ENCODE data around the gene ARIH1.
"Not testable (repeated sequence)": the region's sequence is repeated elsewhere in the genome, so short reads cannot be mapped to it uniquely, and the experiment has no call there.

Gene ARIH1

DNA sequence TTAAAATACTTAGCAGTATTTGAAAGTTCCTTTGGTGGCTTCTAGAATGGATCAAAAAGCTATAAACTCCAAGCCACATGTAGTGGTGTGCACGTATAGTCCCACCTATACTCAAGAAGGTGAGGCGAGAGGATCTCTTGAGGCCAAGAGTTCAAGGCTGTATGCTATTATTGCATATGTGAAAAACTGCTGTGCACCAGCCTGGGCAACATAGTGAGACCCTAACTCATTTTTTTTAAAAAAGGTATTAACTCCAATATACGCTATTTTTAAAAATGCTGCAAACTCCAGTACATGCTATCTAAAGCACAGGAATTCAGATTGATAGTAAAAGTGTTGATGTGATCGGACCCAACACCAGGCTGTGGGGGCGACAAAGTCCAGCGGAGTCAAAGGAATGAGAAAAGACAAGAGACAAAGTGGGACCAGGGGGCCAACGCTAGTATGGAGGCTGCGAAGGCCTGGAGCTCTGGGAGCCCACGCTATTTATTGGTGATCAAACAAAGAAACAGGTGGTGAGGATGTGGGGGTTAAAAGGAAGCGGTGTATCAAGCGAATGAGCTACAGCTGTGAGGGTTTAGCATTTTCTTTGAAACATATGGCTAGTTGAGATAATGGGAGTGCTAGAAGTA, 66.6 kb downstream of the ARIH1 start:
- DNase-seq, result no peak

DNA sequence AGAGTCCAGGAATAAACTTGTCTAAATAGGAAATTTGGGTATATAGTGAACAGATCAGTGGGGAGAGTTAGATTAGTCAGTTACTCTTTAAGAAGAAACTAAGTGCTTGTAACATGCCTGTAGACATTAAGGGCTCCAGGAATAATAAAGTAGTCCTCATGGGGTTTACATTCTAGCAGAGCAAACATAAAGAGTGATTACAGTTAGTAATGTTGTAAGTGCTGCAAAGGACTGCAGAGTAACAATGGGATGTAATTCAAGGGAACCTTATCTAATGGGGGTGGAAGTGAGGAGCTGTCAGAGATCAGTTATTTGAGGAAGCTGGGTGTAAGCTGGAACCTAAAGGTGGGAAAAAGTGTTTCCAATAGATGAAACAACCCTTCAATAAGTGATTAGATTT, 67.5 kb downstream of the ARIH1 start:
- DNase-seq, result no peak

DNA sequence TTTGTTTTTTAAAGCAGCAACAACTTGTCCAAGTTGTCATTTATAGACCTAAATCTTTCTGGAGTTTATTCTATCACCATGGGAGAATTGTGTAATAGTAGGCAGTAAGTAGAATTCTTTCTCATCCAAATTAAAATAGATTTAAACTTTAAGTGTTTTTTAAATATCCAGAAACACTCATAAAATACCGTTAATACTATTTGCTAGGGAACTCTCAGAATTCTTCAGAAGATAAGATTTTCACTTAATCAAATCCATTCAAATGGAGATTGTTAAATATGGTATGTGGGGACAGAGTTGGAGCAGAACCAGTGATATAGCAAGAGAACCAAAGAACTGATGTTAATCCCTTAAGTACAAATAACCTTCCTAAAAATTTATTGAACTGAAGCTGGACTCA, 71.0 kb downstream of the ARIH1 start:
- DNase-seq, result no peak

DNA sequence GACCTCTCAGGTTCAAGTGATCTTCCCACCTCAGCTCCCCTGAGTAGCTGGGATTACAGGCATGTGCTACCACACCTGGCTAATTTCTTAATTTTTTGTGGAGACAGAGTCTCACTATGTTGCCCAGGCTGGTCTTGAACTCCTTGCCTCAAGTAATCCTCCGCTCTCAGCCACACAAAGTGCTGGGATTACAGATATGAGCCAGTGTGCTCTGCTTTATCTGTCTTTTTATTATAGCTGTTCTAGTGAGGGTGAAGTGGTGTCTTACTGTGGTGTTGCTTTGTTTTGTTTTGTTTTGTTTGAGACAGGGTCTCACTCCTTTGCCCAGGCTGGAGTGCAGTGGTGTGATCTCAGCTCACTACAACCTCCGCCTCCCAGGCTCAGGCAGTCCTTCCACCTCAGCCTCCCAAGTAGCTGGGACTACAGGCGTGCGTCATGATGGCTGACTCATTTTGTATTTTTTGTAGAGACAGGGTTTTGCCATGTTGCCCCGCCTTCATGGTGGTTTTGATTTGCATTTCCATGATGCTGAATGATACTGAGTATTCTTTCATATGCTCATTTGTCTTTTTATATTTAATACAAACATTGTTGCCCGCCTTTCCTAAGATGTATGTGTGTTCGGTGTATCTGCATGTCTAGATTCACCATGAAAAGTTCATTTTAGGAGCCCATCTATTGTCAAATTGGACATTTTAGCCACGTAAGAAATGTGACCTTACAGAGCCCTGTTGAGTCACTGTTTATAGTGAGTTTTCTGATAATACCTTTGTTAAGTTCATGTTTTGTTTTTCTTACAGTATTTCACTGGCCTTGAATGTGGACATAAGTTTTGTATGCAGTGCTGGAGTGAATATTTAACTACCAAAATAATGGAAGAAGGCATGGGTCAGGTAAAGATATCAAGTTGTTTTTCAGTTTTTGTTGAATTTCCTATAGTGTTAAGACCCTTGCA, 80.6 kb downstream of the ARIH1 start:
- no peak for DNase-seq

DNA sequence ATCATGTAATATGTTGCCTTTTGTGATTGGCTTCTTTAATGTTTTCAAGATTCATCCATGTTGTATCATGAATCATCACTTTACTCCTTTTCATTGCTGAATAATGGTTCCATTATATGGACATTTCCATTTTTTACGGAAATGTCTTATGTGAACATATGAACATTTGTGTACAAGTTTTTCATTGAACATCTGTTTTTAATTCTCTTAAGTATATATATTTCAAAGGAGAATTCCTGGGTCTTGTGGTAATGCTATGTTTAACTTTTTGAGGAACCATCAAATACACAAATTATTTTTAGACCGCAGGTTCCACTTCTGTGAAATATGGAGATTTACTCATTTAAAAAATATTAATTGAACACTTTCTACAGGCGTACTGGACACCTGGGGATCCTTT, 85.7 kb downstream of the ARIH1 start:
- DNase-seq, result no peak

DNA sequence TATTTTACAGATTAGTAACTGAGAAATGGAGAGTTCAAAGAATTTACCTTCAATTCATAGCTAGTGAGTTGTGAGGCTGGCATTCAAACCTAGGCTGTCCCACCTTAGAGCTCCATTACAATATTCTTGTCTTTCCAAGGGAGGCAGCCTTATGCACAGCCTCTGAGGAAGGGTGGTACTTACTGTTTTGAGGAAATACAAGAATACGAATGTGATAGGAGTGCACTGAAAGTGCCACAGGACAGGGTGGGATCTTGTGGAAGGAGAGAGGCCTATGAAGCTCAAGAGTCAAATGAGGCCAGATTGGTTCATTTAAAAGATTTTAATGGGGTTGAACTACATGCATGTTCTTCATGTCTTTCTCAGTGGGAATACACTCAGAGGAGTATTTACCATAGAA, 86.3 kb downstream of the ARIH1 start:
- DNase-seq, result no peak

DNA sequence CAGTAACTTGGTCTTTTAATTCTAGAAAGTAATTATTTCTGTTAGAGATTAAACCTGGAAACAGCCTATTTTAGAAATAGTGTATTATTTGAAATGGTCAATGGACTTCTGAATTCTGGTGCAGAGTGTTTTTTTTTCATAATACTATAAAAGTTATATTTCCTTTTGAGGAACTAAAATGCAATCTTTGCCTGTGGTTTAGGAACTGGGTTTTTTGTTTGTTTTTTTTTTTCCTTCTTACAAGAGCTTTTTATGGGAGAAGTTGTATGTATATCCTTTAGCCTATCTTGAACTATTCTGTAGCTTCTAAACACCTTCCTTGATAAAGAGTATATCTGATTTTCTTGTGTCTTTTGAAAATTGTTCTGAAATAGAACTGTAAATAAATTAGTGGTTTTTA, 88.3 kb downstream of the ARIH1 start:
- no peak for DNase-seq

DNA sequence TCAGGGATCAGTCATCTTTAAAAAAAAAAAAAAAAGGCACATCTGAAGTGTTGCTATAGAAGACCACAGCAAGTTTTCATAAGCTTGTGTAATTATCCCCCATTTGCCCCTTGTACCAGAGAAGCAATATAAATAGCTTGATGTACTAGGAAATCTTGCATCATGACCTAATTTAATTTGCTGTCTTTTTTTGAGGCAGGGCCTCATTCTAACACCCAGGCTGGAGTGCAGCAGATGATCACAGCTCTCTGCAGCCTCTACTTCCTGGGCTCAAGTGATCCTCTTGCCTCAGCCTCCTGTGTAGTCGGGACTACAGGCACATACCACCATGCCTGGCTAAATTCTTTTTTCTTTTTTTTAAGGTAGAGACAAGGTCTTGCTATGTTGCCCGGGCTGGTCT, 88.7 kb downstream of the ARIH1 start:
- DNase-seq, result no peak

DNA sequence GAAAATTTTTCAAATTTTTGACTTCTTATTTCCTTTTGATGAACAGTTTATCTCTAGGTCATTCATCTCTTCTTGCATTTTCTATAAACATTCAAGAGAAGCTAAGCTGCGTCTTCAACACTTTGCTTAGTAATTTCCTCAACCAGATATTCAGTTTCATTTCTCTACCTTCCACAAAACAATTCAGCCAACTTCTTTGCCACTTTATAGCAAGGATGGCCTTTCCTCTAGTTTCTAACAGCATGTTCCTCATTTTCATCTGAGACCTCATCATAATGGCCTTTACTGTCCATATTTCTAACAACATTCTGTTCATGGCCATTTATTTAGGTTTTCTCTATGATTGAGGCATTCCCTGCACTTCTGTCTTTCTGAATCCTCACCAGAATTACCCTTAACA, 90.0 kb downstream of the ARIH1 start:
- DNase-seq, result no peak

DNA sequence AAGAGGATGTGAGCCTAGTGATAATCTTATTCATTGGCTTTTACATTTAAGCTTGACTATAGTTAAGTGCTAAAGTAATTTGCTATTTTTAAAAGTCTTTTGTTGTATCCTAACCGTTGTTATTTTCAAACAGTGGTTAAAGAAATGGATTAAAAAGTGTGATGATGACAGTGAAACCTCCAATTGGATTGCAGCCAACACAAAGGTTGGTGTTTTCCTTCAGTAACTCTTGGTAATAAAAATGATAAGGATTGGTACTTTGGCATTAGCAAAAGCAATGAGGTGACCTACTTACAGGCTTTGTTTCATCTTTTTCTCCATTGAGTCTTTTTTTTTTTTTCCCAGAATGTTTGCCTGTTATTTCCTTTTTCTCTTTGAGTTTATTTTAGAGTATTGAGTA, 92.8 kb downstream of the ARIH1 start:
- no peak for DNase-seq

DNA sequence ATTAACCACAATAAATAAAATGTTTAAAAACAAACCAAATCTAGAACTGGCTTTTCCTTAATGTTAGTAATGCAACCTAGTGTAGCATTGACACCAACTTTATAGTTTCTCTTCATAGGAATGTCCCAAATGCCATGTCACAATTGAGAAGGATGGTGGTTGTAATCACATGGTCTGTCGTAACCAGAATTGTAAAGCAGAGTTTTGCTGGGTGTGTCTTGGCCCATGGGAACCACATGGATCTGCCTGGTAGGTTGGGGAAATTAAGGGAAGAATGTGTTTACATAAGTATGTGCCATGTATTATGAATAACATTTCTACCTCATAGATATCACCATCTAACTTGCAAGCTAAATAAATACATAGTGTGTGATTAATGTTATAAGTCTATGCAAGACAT, 95.9 kb downstream of the ARIH1 start:
- no peak for DNase-seq

DNA sequence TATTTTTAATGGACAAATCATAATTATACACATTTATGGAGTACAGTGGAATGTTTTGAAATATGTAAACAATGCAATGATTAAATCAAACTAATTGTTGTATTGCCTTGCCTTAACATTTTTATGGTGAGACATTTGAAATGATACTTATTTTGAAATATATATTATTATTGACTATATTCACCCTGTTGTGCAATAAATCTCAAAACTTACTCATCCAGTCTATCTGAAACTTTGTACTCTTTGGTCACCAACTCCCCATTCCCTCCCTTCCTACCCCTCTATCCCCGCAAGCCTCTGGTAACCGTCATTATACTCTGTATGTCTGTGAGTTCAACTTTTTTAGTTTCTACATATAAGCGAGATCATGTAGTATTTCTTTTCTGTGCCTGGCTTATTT, 105.7 kb downstream of the ARIH1 start:
- DNase-seq, result no peak

DNA sequence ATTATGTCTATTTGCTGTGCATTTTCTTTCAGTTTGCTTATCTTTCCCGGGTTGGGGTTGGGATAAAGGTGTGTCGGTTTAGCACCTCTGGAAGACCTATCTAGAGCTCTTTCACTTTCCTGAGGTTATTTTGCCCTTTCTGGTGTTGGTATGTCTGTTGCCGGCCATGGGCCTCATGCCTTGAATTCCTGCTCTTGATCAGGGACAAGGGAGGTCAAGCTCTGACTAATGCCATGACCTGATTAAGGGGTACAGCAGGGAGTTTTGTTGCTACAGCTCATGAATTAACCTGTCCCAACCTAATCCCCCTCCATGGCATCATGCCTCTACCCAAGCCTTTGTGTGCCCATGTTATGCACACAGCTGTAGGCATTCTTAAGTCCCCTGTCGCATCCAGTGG, 109.9 kb downstream of the ARIH1 start:
- no peak for DNase-seq

DNA sequence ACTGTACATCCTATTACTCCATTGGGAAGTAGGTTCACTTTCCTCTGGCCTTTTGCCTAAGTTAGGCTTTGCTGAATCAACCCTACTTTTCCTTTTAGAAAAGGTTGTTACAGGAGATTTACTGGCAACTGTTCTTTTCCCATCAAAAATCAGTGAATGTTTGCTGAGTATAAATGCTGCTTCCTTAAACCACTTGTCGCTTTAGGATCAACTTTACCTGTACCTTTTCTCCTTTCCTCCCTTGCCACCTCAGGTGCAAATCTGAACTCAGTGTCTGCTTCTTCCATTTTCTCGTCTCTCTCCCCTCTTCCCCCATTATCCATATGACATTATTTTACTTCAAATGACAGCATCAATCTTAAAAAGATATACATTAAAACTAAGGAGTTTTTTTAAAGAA, 110.9 kb downstream of the ARIH1 start:
- no peak for DNase-seq

DNA sequence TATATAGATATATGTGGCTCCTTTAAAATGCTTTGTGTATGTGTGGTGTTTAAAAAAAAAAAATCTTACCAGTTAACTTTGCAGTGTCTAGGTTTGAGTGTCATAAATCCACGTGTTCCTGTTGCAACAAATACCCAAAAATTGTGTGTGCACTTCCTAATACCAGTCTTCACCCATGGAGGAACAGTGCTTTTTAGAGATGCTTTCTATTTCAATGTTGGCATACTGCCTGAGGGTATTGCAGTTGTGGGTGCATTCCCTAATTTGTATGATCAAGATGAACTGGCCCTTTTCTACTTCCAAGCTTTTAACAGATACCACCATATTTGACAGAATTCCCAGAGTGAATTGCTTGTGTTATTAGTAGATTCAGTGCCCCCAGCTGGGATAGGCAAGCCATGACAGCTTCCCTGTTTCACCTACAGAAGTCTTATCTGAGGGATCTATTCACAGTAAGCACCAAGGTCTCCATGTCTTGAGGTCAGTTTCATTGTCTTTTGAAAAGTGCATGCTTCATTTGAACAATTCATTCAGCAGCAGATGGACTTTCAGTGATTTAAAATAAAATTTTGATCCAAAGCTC, 111.4 kb downstream of the ARIH1 start:
- DNase-seq, result no peak

DNA sequence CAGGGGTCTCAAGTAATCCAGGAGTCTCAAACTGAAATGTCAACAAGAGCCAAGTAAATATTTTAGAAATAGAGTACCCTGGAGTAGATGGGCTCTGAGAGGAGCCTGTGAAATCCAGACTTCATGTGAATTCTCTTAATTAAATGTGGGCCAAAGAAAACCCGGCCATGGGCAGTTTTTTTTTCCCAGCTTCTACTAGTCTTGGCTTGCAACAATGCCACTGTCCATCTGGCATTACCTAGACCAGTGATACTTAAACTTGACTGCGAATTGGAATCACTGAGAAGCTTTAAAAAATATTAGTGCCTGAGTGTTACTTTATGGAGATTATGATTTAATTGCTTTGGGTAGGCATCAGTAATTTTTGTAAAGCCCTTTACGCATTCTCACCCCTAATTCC, 114.0 kb downstream of the ARIH1 start:
- DNase-seq, result no peak

DNA sequence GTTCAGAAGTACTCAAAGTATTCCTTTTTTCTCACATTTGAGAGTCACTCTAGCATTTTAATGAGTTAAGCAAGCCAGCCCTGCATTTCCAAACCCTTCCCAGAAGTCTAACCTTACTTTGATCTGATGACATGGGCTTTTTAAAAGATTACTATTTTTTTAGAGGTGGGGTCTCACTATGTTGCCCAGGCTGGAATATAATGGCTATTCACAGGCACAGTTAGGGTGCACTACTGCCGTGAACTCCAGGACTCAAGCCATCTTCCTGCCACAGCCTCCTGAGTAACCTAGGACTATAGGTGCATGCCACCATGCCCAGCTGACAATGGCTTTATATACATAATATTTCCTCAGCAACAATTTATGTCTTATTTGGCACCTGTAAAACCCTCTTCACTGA, 116.3 kb downstream of the ARIH1 start:
- no peak for DNase-seq

DNA sequence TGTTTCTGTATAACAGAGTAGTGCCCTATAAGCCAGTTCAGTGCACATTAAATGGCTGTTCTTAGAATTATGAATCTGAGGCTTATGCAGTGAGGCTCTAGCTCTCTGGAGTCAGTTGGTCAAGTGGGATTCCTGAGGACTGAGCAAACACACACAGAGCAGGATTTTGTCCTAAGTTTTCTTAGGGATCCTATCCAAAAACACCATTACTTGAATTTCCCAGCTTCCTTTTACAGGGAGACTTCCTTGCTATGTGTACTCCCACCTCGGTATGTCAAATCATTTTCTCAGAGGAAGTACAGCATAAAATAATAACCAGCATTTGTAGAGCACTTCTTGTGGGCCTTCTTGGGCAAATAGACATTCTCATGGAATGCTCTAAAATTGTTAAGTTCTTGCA, 117.2 kb downstream of the ARIH1 start:
- DNase-seq, result no peak

DNA sequence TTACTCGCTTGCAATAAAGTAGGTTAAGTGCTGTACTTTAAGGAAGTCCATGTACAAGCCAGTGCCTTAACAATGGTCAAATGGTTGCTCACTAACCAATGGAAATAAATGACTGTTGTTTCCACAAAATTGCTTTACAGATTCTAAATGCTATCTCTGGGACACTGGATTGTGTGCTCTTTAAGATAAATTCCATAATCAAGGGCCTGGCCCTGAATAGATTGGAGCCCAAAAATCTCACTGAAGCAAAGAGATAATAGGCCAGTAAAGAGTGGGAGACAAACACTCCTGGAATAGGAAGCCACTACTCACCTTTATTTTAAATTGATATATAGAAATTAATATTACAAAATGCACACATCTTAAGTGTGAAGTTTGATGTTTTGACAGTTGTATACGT, 118.0 kb downstream of the ARIH1 start:
- no peak for DNase-seq

DNA sequence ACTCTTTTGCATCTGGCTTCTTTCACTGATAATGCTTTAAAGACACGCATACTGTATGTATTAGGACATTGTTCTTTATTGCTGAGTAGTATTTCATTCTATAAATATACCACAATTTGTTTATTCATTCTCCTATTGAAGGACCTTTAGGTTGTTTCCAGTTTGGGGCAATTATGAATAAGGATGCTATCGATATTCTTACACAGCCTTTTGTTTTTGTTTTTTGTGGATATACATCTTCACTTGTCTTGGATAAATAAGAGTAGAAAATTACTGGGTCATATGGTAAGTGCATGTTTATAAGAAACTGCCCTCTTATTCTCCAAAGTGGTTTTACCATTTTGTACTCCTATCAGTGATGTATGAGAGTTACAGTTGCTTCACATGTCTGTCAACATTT, 118.5 kb downstream of the ARIH1 start:
- DNase-seq, result no peak

DNA sequence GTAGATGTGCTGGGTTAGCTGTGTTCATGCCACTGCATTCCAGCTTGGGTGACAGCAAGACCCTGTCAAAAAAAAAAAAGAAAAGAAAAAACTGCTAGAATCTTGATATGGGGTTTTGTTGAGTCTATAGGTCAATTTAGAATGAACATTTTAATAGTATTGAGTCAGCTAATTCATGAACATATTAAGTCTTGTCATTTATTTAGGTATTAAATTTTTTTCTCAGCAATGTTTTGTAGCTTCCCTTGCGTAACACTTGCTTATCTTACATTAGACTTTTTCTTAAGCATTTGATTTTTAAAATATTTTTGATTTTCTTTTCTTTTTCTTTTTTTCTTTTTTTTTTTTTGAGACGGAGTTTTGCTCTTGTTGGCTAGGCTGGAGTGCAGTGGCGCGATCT, 119.7 kb downstream of the ARIH1 start:
- DNase-seq, result no peak

DNA sequence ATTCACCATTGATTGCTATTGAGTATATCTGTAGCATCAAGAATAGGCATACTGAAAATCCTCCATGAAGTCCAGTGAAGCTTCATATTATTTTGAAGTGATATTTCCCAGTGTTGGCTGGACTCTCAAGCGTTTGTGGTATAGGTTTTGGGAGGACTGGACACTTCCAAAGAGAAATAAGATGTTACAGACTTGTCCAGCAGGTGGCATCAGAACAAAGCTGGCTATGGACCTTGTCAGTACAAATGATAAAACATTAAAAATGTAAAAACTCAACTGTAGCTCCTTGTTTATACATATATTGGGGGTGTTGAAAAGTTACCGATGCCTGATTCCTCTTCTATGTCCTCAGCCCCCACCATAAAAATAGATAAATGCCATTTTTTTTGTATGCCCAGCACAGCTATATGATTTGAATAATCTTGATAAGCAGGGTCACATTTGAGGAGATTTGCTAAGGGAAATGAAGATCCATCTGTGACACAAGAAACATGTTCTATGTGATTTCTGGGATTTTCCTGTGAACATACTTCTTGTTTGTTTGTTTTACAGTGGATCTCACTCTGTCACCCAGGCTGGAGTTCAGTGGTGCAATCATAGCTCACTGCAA, 125.8 kb downstream of the ARIH1 start:
- DNase-seq, result no peak

DNA sequence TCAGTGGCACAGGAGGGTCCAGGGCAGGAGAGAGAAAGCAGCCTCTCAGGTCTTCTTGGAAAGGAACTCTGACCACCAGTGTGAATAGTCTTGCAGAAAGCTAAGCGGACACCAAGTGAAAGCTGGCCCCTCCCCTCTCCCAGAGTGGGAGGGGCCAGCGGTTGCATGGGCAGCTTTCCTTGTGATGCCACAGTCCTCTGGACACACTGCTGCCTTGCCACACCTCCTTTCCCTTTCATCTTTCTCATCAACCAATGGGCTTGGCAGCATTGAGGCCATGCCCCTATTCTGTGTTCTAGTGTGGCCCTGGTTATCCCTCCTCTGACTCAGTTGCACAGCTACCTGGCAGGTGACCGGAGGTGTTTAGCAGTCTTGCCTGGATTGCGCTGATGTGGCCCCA, 130.7 kb downstream of the ARIH1 start:
- no peak for DNase-seq

DNA sequence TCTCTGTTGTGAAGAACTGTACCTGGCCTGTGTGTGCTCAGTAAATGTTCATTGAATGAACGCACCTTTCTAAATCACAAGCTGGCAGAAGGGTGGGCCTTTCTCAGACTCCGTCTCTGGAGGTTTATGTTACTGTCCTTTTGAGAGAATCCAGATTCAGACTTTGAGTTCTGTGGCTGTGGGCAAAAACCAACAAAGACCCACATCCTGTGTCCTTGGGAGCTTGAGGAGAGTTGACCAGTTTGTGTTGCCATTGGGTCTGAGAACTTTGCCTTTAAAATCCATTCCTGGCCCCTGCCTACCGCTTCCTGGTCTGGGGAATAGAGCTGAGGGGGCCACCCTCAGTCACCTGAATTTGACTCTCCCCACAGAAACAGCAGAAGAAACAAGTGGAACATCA, 134.0 kb downstream of the ARIH1 start:
- not testable (repeated sequence) for DNase-seq
